Activated T-cell treated with anti-CD3 and anti-CD28 coated beads, Interleukin-2, amount 50 U/mL, for 1 hour (primary cell): ENCODE results near the gene PRKCQ.
"Not testable (repeated sequence)": the region's sequence is repeated elsewhere in the genome, so short reads cannot be mapped to it uniquely, and the experiment has no call there.

Experiments
- DNase-seq: peaks from one replicate; pipeline ENCODE4 v3.0.0-alpha.2; 2020

The PRKCQ gene

DNA sequence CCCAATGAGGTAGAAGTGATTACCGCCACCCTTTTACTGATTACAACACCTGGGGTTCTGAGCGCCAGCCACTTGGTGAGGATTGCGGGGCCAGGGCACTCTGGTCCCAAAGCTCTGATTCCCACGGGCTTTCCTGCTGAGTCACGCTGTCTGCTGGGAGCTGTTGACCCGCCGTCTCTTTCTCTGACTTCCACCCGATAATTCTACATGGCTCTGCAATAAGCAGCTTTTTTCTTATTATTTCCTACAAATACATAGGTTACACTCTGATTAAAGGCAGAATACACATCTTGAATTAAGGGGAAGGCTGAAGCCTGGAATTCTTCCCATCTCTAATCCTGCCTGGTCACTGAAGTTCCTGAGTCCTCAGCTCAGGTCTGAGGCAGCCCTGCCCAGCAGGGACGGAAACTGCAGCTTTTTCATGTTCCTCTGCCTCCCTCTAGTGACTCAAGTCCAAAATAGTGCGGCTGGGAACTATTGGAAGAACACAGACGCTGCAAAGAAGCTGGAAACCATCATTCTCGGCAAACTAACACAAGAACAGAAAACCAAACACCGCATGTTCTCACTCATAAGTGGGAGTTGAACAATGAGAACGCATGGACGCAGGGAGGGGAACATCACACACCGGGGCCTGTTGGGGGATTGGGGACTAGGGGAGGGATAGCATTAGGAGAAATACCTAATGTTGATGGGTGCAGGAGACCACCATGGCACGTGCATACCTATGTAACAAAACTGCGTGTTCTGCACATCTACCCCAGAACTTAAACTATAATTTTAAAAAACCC is 178.3 kb downstream of the PRKCQ start:
- peak; percentile 56 for DNase-seq

- DNase-seq, result no peak
These were observed 179.1 kb downstream of the PRKCQ start for GRCh38 chr10:6400821-6401465.

DNA sequence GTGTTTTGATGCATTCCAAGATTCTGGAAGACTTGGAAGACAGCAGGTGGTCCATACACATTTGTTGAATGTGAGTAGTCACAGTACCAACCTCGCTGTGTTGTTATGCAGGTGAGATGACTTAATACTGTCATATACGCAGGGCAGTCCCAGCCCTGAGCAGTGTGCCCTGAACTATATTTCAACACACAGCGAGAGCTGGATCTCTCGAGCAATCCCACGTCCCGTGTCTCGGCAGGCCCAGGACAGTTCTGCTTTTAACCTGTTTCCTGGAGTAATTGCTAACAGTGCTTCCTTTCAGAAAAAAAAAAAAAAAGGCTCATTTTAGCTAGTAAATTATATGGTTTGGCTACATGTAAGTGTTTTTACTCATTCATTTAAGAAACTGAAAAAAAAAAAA is 179.7 kb downstream of the PRKCQ start:
- DNase-seq, result no peak

DNA sequence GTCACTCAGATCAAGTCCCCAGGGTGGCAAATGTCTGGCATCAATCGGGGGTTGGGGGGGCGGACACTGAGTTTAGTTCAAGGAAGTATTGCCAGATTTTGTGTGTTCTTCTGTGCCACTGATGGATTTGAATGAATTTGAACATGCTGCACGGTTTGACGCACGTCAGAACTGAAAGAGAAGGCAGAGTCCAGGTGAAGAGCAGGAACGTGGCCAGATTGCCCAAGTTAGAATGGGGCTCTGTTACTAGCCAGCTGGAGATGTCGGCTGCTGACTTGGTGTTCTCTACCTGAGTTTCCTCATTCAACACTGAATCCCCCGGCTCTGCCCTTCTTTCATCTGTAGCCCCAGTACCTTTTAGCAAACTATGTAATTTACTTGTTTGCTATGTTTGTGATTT is 180.2 kb downstream of the PRKCQ start:
- DNase-seq, result no peak

GRCh38 chr10:6399231-6399741 is 180.8 kb downstream of the PRKCQ start:
- no peak for DNase-seq

DNA sequence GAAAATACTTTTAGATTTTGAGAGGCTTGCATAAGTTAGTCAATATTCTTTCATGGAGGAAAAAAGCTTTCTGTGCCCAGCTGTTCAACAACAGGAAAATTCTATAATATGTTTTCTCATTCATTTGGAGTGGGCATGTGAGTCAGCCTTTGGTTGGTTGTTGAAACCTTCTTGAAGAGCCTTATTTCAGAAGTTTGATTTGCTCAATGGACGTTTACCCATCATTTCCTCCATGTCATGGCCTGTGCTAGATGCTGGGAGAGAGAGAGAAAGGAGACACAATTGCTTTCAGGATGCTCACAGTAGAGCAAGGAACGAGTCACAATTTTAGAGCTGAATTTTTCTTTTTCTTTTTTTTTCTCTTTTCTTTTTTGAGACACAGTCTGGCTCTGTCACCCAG is 181.7 kb downstream of the PRKCQ start:
- DNase-seq, result no peak

- DNase-seq, result no peak
These were observed 183.4 kb downstream of the PRKCQ start for GRCh38 chr10:6396652-6397051.

GRCh38 chr10:6396226-6396625 is 183.8 kb downstream of the PRKCQ start:
- no peak for DNase-seq

GRCh38 chr10:6395606-6396005 is 184.5 kb downstream of the PRKCQ start:
- no peak for DNase-seq

GRCh38 chr10:6394084-6394483 is 186.0 kb downstream of the PRKCQ start:
- no peak for DNase-seq

- DNase-seq, result no peak
These were observed 186.9 kb downstream of the PRKCQ start for GRCh38 chr10:6393168-6393567.

DNA sequence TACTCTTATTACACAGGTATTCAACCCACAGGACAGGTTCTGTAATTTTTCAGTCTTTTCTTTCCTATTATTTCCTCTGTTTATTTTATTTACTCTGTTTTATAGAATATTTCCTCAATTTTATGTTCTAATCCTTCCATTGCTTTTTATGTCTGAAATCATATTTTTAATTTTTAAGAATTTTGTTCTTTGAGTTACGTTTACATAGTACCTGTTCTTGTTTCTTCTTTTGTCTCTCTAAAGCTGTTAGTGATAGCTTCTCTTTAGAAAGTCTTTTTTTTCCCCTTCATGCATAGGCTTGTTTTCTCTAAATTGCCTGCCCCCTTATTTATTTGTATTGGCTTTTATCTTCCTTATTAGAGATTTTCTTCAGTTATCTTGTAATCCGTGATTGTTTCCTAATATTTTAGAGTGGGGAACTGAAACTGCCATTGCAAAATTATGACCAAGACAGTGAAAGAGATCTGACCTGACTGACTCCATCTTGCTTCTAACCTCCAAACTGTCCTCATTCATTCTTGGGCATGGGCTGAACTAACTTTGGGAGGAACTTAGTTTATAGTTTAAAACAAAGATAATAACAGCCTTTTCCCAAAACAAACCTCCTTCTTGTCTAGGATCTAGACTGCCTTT is 189.7 kb downstream of the PRKCQ start:
- DNase-seq, result no peak

- no peak for DNase-seq
These were observed 191.7 kb downstream of the PRKCQ start for GRCh38 chr10:6388261-6388893.

- DNase-seq, result no peak
These were observed 193.1 kb downstream of the PRKCQ start for GRCh38 chr10:6386960-6387359.

- DNase-seq, result no peak
These were observed 193.7 kb downstream of the PRKCQ start for GRCh38 chr10:6386346-6386745.

DNA sequence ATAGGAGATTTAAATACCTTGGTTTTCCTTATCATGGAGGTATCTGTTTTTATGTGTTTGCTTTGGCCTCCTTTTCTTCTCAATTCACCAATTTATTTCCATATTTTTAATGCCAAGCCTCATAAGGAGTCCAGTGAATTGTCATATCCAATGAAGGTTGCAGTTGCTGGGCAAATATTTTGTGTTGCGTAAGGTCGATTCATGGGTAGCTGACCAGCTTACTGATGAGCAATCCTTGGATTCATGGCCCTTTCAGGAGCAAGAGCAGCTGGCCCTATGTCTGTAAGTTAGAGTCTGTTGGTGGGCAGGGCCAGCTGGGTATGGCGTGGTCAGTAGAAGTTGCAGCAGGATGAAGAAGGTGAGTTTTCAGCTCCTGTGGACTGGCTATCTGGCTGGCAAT is 194.4 kb downstream of the PRKCQ start:
- DNase-seq, result no peak

DNA sequence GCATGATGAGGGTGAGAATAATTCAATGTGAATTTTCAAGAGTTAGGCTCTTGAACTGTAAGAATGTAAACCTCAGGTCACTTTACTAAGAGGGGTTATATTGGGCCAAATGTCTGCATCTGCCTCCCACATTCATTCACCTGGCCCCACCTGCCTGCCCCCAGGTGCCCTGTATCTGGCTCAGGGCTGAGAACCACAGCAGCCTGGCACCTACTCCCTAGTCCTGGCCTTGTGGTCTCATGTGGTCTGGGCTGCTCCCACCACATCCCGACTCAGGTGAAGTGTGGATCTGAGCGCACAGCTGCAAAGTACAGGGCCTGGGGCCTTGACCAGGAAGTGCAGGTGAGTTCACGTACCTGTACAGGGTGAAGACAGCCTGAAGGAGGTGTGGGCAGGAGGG is 195.2 kb downstream of the PRKCQ start:
- DNase-seq, result no peak

- no peak for DNase-seq
These were observed 196.0 kb downstream of the PRKCQ start for GRCh38 chr10:6384031-6384430.

DNA sequence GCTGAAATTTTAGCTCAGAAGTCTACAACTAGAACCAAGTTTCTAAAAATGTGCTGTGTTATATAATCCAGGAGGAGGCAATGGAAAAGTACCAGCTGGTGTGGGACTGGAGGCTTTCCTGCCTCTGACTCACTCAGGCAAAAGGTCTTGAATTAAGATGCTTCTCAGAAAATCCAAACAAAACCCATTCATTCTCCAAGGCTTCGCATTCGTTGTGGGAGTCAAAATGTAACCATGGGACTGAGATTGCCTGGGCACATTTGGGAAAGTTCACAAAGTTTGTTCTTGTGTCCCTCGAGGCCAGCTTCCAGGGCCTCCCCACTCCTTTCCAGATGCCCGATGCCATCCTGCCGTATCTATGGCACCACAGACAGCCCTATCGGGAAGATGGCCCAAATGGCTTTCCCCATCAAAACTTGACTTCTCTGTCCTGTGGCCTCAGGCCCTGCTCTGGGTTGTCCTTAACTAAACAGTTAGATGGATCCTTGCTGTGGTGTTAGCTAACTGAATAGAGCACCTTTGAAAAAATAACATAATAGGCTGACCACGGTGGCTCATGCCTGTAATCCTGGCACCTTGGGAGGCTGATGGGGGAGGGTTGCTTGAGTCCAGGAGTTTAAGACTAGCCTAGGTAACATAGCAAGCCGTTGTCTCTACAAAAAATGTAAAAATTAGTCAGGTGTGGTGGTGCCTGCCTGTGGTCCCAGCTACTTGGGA is 196.8 kb downstream of the PRKCQ start:
- no peak for DNase-seq

GRCh38 chr10:6382081-6382480 is 198.0 kb downstream of the PRKCQ start:
- DNase-seq, result no peak

GRCh38 chr10:6380478-6380877 is 199.6 kb downstream of the PRKCQ start:
- DNase-seq, result not testable (repeated sequence)

GRCh38 chr10:6379015-6379776 is 200.9 kb downstream of the PRKCQ start:
- DNase-seq, result no peak
